ENCODE measurements around the gene RBP3.

RBP3 gene

GRCh38 chr10:47359101-47359500 lies 10.9 kb downstream of the RBP3 start:
- no peak for DNase-seq (ENCODE audit: low spot score)

- DNase-seq (ENCODE audit: low spot score) = no peak
These were observed 11.7 kb downstream of the RBP3 start for GRCh38 chr10:47359626-47360418.

- DNase-seq (ENCODE audit: low spot score) = no peak
These were observed 12.4 kb downstream of the RBP3 start for GRCh38 chr10:47360419-47361040.

- no peak for DNase-seq (ENCODE audit: low spot score)
These were observed 13.1 kb downstream of the RBP3 start for GRCh38 chr10:47361293-47361692.

GRCh38 chr10:47362199-47362598 lies 14.0 kb downstream of the RBP3 start:
- DNase-seq (ENCODE audit: low spot score) = no peak

- DNase-seq (ENCODE audit: low spot score) = no peak
These were observed 15.6 kb downstream of the RBP3 start for GRCh38 chr10:47363781-47364180.

- no peak for DNase-seq (ENCODE audit: low spot score)
These were observed 16.2 kb downstream of the RBP3 start for GRCh38 chr10:47364366-47364765.

- DNase-seq (ENCODE audit: low spot score) = no peak
These were observed 16.7 kb downstream of the RBP3 start for GRCh38 chr10:47364911-47365310.

- no peak for DNase-seq (ENCODE audit: low spot score)
These were observed 17.4 kb downstream of the RBP3 start for GRCh38 chr10:47365431-47366180.

GRCh38 chr10:47366181-47366631 lies 18.0 kb downstream of the RBP3 start:
- DNase-seq (ENCODE audit: low spot score) = no peak

GRCh38 chr10:47366731-47367460 lies 18.7 kb downstream of the RBP3 start:
- no peak for DNase-seq (ENCODE audit: low spot score)

- DNase-seq (ENCODE audit: low spot score) = no peak
These were observed 19.5 kb downstream of the RBP3 start for GRCh38 chr10:47367646-47368045.

GRCh38 chr10:47368431-47369180 lies 20.4 kb downstream of the RBP3 start:
- no peak for DNase-seq (ENCODE audit: low spot score)

- no peak for DNase-seq (ENCODE audit: low spot score)
These were observed 21.2 kb downstream of the RBP3 start for GRCh38 chr10:47369251-47369894.

GRCh38 chr10:47370015-47370767 lies 22.0 kb downstream of the RBP3 start:
- DNase-seq (ENCODE audit: low spot score) = no peak

GRCh38 chr10:47370878-47371277 lies 22.7 kb downstream of the RBP3 start:
- DNase-seq (ENCODE audit: low spot score) = no peak

- no peak for DNase-seq (ENCODE audit: low spot score)
These were observed 23.7 kb downstream of the RBP3 start for GRCh38 chr10:47371629-47372485.

GRCh38 chr10:47372726-47373125 lies 24.6 kb downstream of the RBP3 start:
- no peak for DNase-seq (ENCODE audit: low spot score)

All from CD4-positive, alpha-beta T cell treated with Interleukin-2 at 100 ng/mL for 4 hours (primary cell).